ENCODE data around the gene COL4A6. TPM values are rescaled to one million over a fixed set of nuclear protein-coding genes. Genes with fewer than 3 reads are reported as not detected.

Gene COL4A6
- total RNA-seq, 1 donor from 2014 or later = under 0.01 TPM

DNA sequence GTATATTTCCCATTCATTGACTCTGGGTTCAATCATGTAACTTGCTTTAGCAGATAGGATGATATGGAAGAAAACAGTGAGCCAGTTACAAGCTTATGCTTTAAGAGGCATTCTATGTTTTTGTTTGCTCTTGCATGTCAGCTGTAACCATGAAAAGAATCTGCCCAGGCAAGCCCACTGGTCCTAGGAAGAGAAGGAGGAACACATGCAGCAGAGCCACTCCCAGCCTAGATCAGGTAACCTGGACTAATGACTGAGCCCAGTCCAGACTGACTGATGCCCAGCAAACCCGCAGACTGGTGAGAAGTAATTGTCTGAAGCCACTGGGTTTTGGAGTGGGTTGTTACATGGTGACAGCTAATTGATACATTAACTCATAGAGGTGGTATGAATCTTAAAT lies 167.9 kb downstream of the COL4A6 start:
- intact Hi-C loops (cut with DNase I) = no loop called here
- H3K9me3 ChIP-seq = no peaks in the 10 kb centered on the region
- DNase-seq (ENCODE audit: low spot score in 2 of 2) = no peak
- H3K36me3 ChIP-seq = no peaks in the 10 kb centered on the region
- no peaks in the 10 kb centered on the region for H3K27me3 ChIP-seq
- no peaks in the 10 kb centered on the region for H3K4me1 ChIP-seq
- no peak overlapping the region for H3K27ac ChIP-seq
- no peak overlapping the region for H3K4me3 ChIP-seq
- TF ChIP-seq, protein P1, sequence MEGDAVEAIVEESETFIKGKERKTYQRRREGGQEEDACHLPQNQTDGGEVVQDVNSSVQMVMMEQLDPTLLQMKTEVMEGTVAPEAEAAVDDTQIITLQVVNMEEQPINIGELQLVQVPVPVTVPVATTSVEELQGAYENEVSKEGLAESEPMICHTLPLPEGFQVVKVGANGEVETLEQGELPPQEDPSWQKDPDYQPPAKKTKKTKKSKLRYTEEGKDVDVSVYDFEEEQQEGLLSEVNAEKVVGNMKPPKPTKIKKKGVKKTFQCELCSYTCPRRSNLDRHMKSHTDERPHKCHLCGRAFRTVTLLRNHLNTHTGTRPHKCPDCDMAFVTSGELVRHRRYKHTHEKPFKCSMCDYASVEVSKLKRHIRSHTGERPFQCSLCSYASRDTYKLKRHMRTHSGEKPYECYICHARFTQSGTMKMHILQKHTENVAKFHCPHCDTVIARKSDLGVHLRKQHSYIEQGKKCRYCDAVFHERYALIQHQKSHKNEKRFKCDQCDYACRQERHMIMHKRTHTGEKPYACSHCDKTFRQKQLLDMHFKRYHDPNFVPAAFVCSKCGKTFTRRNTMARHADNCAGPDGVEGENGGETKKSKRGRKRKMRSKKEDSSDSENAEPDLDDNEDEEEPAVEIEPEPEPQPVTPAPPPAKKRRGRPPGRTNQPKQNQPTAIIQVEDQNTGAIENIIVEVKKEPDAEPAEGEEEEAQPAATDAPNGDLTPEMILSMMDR (IDR thresholded peaks at IDR 0.05) = no peak

DNA sequence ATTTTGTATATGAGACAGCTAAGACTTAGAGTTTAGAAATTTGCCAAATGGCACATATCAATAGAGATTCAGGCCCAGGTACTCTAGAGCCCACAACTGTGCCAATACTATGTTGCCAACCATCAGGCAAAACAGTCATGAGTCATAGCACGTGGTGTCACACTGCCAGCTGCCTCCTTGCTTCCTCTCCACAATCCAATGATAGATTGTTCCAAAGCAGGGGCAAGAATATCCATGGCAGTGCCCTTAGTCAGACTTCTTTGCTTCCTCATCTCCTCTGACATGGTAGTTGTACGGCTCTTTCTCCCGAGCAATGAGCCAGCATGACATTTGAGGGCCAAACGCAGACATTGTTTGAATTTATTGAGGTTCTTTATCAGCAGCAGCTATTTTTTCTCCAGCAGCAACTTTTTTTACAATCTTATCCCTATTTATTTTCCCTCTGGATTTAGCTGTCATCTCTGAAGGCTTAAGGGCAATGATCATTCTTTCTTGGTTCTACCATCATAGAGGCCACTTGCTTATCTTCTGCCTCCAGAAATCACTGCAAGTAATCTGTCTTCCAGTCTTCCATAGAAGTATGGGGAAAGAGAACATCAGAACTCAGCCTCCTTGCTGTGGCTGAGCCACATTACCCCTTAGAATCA lies 169.7 kb downstream of the COL4A6 start:
- H3K9me3 ChIP-seq = no peaks in the 10 kb centered on the region
- H3K4me1 ChIP-seq = no peaks in the 10 kb centered on the region
- no peak overlapping the region for H3K27ac ChIP-seq
- TF ChIP-seq, protein P1 (IDR thresholded peaks at IDR 0.05) = no peak
- H3K4me3 ChIP-seq = no peak overlapping the region
- no peak for DNase-seq (ENCODE audit: low spot score in 2 of 2)
- no peaks in the 10 kb centered on the region for H3K27me3 ChIP-seq
- intact Hi-C loops (cut with DNase I) = no loop called here
- no peaks in the 10 kb centered on the region for H3K36me3 ChIP-seq

DNA sequence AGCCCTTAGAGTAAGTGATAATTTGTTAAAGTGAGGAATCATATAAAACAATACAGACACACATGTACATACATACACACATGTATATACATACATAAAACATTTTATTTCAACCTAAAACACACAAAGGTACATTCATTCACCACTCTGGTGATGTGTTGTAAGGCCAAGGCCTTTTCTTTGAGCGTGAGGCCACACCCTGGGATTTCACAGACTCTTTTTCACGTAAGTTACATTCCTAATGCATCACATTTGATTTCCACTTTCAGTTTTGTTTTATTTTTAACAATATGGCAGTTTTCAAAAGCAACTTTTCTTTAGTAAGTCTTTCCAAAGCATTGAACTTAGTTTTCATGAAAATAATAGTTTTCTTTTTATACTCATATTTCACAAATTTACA lies 170.7 kb downstream of the COL4A6 start:
- no peak overlapping the region for H3K4me3 ChIP-seq
- intact Hi-C loops (cut with DNase I) = no loop called here
- no peaks in the 10 kb centered on the region for H3K36me3 ChIP-seq
- DNase-seq (ENCODE audit: low spot score in 2 of 2) = no peak
- no peaks in the 10 kb centered on the region for H3K4me1 ChIP-seq
- TF ChIP-seq, protein P1 (IDR thresholded peaks at IDR 0.05) = no peak
- no peaks in the 10 kb centered on the region for H3K27me3 ChIP-seq
- H3K27ac ChIP-seq = no peak overlapping the region
- H3K9me3 ChIP-seq = no peaks in the 10 kb centered on the region

DNA sequence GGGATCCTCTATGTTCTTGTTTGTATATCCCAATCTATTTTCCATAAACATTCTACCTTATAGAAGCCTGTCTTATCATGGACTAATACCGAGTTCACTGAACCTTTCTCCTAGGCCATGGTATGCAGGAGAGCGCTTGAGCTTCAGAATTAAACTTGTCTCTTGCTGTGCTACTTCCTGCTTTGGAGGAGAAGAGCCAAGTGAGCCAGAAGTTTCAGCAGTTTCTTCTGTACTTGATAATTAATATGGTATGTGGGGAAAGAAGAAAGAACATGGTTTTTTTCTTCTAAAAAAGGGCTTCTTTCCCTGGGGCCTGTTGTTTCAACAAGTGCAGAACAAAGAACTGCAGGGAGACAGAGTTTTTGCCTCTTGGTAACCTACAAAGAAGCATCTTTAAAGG lies 173.8 kb downstream of the COL4A6 start:
- H3K4me1 ChIP-seq = no peaks in the 10 kb centered on the region
- no peak overlapping the region for H3K4me3 ChIP-seq
- no peak overlapping the region for H3K27ac ChIP-seq
- TF ChIP-seq, protein P1 (IDR thresholded peaks at IDR 0.05) = no peak
- DNase-seq (ENCODE audit: low spot score in 2 of 2) = no peak
- no peaks in the 10 kb centered on the region for H3K36me3 ChIP-seq
- no peaks in the 10 kb centered on the region for H3K27me3 ChIP-seq
- H3K9me3 ChIP-seq = no peaks in the 10 kb centered on the region
- intact Hi-C loops (cut with DNase I) = no loop called here

DNA sequence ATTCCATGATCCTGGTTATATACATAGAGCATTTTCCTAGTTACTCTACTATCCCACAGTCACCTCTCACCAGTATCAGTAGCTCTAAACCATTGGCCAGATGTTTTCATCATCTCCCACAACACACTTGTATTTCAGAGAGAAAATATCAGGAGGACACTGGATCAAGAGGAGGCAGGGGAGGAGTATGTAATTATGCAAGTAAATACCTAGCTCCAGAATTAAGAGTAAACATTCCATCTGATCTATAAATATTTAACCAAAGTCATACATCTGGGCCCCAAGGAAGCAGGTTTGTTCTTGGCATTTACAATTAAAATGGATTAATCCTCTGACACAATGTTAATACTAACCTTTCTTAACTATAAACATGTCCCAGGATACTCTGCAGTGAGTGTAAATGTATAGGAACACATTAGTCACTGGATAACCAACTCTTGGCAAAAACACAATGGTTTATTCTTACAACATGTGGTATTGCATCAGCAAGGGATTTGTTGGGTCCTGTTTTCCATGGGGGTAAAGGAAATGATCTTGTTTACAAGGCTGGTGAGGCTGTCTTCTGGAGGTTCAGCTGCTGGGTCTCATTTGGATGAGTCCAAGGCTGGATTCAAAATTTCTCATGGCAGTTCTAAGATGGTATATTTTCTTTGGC lies 176.5 kb downstream of the COL4A6 start:
- DNase-seq (ENCODE audit: low spot score in 2 of 2) = no peak
- Histone ChIP-seq H3K4me3 (no peak overlapping the region), H3K4me1 (no peaks in the 10 kb centered on the region), H3K27ac (no peak overlapping the region), H3K27me3 (no peaks in the 10 kb centered on the region), H3K9me3 (no peaks in the 10 kb centered on the region), H3K36me3 (no peaks in the 10 kb centered on the region)
- intact Hi-C loops (cut with DNase I) = no loop called here
- TF ChIP-seq, protein P1 (IDR thresholded peaks at IDR 0.05) = no peak

Measured in ascending aorta (tissue), 2 donors.